NCI-H1417 (cell line): ENCODE results near the gene TAAR1.
"Not testable (repeated sequence)": the region's sequence is repeated elsewhere in the genome, so short reads cannot be mapped to it uniquely, and the experiment has no call there.

Source experiments
- DNase-seq, 3 experiments: peaks; one replicate each; lab custom pipeline; 2025; lab: John Stamatoyannopoulos, UW

Gene TAAR1

GRCh38 chr6:132663661-132664060 lies 4.7 kb upstream of the TAAR1 start:
- no peak for DNase-seq

- DNase-seq = no peak
Measured at GRCh38 chr6:132661906-132662305, 2.9 kb upstream of the TAAR1 start.

DNA sequence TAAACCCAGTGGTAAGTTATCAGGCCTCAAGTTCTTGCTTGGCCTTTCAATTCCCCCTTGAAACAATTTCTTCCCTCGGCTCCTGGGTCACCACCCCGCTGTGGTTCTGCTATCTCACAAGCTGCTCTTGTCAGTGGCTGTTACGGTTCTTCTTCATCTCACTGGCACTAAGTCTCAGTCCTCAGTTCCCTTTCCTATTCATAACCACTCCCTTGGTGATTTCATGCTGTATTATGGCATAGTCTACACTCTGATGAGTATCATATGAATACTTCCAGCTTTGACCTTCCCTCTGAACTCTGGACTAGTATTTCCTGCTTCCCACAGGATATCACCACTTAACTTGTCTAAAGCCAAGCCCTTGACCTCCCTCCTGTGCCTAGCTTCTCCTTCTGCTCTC lies 7.9 kb downstream of the TAAR1 start:
- DNase-seq = no peak

DNA sequence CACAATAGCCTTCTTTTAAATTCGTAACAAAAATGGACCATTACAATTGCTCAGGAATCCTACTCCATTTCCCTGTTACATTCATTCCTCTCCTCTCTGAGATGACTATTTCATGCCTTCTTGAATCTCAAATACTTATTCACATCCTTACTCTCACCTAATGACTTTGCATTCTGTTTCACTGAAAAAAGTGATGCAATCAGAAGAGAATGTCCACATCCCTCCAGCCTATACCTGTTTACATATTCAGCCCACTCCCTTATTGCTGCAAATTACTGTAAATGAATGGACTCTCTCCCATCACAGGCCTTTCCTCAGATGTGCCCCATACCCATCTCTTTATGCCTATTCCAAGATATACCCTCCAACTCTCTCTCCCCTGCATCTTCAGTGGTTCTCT lies 8.6 kb downstream of the TAAR1 start:
- DNase-seq = no peak

DNA sequence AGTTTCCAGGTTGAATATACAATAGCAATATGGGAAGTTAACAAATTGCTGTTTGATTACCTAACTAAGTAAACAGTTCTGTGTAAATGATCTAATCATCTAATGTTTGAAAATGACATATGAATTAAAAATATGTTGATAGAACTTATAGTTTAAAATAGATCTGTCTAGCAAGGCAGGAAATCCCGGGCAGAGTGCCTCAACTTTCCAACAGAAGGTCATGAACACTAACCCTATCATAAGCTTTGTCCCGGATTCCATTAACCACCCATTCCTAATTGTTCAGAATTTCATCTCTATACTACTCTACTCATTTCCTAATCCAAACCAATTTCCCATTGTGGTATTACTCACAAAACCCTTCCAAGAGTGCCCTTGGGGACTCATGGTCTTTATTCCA lies 10.2 kb downstream of the TAAR1 start:
- DNase-seq = no peak

GRCh38 chr6:132648356-132648755 lies 10.6 kb downstream of the TAAR1 start:
- DNase-seq = peak in 2 of 3 experiments; percentile 23 to 80

DNA sequence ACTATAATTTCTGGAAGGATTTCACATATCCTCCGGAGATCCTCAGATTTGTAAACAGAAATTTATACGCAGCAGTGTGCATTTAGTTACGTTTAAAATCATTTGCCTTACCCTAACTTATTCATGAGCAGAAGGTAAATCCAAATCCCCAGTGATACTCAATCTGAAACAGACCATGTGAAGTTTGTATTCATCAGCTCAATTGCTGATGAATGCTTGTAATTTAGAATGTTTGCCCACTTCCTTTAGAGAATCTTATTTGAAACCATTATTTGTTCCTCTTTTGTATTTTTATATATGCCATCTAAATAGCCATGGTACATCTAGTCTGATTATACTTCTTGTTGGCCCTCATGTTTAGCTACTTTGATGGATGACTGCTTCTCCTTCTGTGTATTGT lies 15.4 kb downstream of the TAAR1 start:
- DNase-seq = peak in 1 of 3 experiments; percentile 64

GRCh38 chr6:132637135-132637534 lies 21.8 kb downstream of the TAAR1 start:
- not testable (repeated sequence) for DNase-seq

DNA sequence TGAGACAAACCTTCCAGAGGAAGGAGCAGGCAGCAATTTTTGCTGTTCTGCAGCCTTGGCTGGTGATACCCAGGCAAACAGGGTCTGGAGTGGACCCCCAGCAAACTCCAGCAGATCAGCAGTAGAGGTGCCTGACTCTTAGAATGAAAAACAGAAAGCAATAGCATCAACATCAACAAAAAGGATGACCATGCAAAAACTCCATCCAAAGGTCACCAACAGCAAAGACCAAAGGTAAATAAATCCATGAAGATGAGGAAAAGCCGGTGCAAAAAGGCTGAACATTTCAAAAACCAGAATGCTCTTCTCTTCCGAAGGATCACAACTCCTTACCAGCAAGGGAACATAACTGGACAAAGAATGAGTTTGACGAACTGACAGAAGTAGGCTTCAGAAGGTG lies 23.1 kb downstream of the TAAR1 start:
- not testable (repeated sequence) for DNase-seq

DNA sequence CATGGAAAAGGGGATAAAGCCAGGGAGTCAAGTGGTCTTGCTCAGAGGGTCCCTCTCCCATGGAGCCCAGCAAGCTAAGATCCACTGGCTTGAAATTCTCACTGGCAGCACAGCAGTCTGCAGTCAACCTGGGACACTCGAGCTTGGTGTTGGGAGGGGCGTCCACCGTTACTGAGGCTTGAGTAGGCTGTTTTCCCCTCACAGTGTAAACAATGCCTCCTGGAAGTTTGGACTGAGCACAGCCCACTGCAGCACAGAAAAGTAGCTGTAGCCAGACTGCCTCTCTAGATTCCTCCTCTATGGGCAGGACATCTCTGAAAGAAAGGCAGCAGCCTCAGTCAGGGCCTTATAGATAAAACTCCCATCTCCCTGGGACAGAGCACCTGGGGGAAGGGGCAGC lies 23.7 kb downstream of the TAAR1 start:
- DNase-seq = not testable (repeated sequence)

DNA sequence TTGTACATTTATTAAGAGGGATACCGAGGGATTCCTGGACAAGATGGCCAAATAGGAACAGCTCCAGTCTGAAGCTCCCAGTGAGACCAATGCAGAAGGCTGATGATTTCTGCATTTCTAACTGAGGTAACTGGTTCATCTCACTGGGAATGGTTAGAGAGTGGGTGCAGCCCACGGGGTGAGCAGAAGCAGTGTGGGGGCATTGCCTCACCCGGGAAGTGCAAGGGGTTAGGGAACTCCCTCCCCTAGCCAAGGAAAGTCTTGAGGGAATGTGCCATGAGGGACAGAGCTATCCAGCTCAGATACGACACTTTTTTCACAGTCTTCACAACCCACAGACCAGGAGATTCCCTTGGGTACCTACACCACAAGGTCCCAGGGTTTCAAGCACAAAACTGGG lies 24.2 kb downstream of the TAAR1 start:
- no peak for DNase-seq

DNA sequence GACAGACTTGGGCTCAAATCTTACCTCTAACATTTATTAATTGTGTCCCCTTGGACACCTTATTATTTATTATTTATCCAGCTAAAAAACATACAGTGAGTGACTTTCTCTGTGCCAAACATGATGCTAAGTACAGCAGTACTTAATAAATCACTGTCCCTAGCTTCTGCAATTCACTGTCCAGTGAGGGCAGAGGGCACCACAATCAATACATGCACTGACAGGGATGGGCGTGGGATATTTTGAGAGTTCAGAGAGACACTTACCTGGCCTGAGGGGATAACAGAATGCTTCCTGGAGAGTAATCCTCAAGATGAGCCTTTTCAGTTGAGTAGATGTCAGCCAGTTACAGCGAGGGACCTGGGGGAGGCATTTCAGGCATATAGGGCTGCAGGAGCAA lies 25.6 kb downstream of the TAAR1 start:
- no peak for DNase-seq

DNA sequence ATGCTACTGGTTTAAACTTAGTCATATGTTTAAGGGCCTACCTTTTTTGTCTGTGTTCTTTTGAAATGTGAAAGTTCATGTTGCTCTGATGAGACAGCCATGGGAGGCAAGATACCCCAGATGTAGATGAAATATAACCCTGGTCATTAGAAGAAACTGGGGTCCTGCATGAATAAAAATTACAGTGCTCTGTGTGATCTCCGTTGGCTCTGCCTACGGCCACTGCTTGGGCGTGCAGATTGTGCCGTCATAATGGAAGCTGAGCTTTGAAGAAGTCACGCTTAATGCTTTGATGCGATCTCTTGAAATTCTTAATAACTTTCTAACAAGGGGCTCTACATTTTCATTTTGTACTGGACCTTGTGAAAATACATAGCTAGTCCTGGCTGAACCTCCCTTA lies 34.8 kb downstream of the TAAR1 start, which contains the start of gene TAAR2:
Gene TAAR2, minus strand, starts transcription at position 101 of the 400 bp plus-strand sequence. Its CDS starts 0 bp downstream, at position 101.
- no peak for DNase-seq

GRCh38 chr6:132623106-132623845 lies 35.7 kb downstream of the TAAR1 start:
- DNase-seq = no peak

- no peak for DNase-seq
Measured at GRCh38 chr6:132616677-132617076, 42.3 kb downstream of the TAAR1 start.

DNA sequence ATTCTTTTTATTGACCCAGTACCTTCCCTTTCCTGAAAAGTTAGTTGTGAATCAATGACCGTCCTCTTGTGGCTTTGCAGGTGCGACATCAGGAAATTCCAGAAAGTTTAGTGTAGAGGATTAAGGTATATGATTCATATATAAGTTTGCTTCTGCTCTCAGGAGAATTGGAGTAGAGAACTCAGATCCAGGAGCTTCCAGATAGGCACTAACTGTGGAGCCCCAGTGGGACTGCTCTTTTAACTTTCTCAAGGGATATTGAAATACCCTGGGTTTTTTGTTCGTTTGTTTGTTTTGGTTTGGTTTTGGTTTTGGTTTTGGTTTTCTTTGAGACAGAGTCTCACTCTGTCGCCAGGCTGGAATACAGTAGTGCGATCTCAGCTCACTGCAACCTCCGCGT lies 44.4 kb downstream of the TAAR1 start:
- DNase-seq = no peak

- no peak for DNase-seq
Measured at GRCh38 chr6:132612449-132613108, 46.4 kb downstream of the TAAR1 start.

GRCh38 chr6:132611616-132612015 lies 47.4 kb downstream of the TAAR1 start:
- DNase-seq = no peak

- DNase-seq = no peak
Measured at GRCh38 chr6:132607544-132608233, 51.3 kb downstream of the TAAR1 start.

DNA sequence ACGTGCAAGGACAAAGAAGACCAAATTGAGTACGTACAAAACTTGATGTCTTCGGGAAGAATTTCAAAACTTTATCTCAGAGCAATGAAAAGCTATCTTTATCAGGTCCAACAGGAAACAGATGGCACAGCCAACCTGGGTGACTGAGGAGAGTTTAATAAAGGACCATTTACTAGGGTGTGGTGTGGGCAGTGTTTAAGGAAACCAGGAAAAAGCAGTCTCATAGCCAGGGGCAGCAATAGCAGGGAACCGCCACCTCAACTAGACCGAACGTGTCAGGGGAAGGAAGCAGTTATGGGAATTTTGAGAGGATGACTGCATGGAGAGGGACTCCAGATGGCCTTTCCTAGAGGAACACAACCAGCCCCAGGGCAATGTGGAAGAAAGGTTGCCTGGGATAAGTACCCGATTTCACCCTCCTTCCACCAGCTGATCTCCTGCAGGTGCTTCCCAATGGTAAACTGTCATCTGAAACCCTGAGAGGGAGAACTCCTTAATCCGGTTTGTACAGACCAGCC lies 54.3 kb downstream of the TAAR1 start:
- DNase-seq = peak in 1 of 3 experiments; percentile 52

DNA sequence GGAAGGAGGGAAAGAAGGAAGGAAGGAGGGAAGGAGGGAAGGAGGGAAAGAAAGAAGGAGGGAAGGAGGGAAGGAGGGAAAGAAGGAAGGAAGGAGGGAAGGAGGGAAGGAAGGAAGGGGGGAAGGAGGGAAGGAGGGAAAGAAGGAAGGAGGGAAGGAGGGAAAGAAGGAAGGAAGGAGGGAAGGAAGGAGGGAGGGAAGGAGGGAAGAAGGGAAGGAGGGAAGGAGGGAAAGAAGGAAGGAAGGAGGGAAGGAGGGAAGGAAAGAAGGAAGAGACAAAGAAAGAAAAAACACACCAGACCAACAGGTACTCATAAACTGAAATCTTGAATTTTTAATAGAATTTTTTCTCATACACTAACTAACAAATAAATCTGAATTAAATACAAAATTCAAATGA lies 58.1 kb downstream of the TAAR1 start:
- not testable (repeated sequence) for DNase-seq

- DNase-seq = peak in 1 of 3 experiments; percentile 10
Measured at GRCh38 chr6:132598473-132598872, 60.5 kb downstream of the TAAR1 start.

DNA sequence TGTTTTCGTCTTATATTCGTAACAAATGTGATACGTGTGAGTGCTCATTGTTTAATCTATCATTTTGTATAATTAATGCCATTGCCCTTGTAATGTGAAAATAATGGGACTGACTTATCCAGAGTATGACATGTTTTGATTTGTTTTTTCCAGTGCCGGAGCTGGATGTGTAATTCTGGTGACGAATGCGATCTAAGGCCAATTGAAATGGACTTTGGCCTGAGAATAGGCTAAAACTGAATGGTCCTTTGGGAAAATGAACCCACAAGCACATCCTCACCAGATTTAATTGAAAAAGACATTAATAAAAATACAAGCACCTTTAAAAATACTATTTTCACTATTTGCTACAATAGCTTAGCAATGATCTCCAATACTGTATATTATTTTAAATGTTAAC lies 62.8 kb downstream of the TAAR1 start:
- peak in 1 of 3 experiments; percentile 41 for DNase-seq
